Peyer's patch (tissue), 4 donors: Measurements from ENCODE around the gene GINS3. TPM values are rescaled to one million over a fixed set of nuclear protein-coding genes. Genes with fewer than 3 reads are reported as not detected.

Experiments used
- DNase-seq, 3 donors: peaks; one replicate each; pipeline ENCODE4 v3.0.0-alpha.2; 2017 to 2019
- H3K27ac ChIP-seq, 4 donors: fragments of 200-600 bp; sonication (generic); one replicate each; pipeline ENCODE4 v1.5.1; 2016 to 2019
- H3K27me3 ChIP-seq, 2 donors: fragments of 200-600 bp; sonication (generic); one replicate each; pipeline ENCODE4 v1.5.1; 2019
- H3K36me3 ChIP-seq, 3 donors: fragments of 200-600 bp; sonication (generic); one replicate each; pipeline ENCODE4 v1.5.1; 2016 to 2019
- H3K4me1 ChIP-seq, 4 donors: fragments of 200-600 bp; sonication (generic); one replicate each; pipeline ENCODE4 v1.5.1; 2016 to 2019
- H3K4me3 ChIP-seq, 4 donors: fragments of 200-600 bp; sonication (generic); 1 replicate in 3 of 4; 2 replicates in 1 of 4; pipeline ENCODE4 v1.5.1; 2016 to 2019; ENCODE audit warnings: mild to moderate bottlenecking in 1 of 4
- H3K9me3 ChIP-seq, 4 donors: fragments of 200-600 bp; sonication (generic); one replicate each; pipeline ENCODE4 v1.5.1; 2016 to 2019; ENCODE audit warnings: mild to moderate bottlenecking in 1 of 4
- POLR2A ChIP-seq, 2 donors: fragments of 450-650 bp; IDR thresholded peaks; one replicate each; pipeline ENCODE4 v1.5.1; 2017; ENCODE audit warnings: antibody characterized with exemption in 2 of 2, mild to moderate bottlenecking in 2 of 2, moderate library complexity in 2 of 2
- total RNA-seq, 4 donors: library from RNA; depleted of rRNA; stranded (reverse); fragments of >200 nt; gene quantifications; one replicate each; pipeline ENCODE4 v1.1.0, GENCODE V29; 2016
- TF ChIP-seq, protein P1 (sequence below), 6 experiments: fragments of 450-650 bp in 4 of 6; fragments of 200-600 bp in 2 of 6; sonication (generic) in 1 of 6; IDR thresholded peaks; one replicate each; pipeline ENCODE4 v1.5.1; 2017 to 2019; ENCODE audit warnings: antibody characterized with exemption in 6 of 6, mild to moderate bottlenecking in 3 of 6, moderate library complexity in 1 of 6

Gene GINS3
- total RNA-seq, 4 donors from 2014 or later: 1.3 to 4.1 (median 1.9) TPM

DNA sequence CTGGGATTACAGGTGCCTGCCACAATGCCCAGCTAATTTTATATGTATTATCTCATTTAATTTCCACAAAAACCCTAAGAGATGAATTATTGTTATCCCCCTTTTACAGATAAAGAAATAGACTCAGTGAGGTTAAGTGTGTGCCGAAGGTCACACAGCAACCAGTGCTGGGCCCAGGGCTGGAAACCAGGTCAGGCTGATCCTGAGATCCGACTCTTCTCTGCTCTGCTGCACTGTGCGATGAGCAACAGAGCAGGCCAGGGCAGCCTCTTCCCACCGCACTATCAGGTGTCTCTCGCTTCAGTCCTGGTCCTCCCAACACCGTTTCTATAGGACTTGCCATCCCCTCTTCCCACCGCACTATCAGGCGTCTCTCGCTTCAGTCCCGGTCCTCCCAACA lies 24.8 kb downstream of the GINS3 start:
- Histone ChIP-seq H3K36me3 (no peaks in the 10 kb centered on the region), H3K4me3 (no peak overlapping the region), H3K9me3 (no peaks in the 10 kb centered on the region), H3K4me1 (no peaks in the 10 kb centered on the region), H3K27ac (no peak overlapping the region), H3K27me3 (no peaks in the 10 kb centered on the region)
- no peak for TF ChIP-seq POLR2A (IDR thresholded peaks at IDR 0.05)
- TF ChIP-seq, protein P1, sequence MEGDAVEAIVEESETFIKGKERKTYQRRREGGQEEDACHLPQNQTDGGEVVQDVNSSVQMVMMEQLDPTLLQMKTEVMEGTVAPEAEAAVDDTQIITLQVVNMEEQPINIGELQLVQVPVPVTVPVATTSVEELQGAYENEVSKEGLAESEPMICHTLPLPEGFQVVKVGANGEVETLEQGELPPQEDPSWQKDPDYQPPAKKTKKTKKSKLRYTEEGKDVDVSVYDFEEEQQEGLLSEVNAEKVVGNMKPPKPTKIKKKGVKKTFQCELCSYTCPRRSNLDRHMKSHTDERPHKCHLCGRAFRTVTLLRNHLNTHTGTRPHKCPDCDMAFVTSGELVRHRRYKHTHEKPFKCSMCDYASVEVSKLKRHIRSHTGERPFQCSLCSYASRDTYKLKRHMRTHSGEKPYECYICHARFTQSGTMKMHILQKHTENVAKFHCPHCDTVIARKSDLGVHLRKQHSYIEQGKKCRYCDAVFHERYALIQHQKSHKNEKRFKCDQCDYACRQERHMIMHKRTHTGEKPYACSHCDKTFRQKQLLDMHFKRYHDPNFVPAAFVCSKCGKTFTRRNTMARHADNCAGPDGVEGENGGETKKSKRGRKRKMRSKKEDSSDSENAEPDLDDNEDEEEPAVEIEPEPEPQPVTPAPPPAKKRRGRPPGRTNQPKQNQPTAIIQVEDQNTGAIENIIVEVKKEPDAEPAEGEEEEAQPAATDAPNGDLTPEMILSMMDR (IDR thresholded peaks at IDR 0.05): no peak
- DNase-seq: no peak

DNA sequence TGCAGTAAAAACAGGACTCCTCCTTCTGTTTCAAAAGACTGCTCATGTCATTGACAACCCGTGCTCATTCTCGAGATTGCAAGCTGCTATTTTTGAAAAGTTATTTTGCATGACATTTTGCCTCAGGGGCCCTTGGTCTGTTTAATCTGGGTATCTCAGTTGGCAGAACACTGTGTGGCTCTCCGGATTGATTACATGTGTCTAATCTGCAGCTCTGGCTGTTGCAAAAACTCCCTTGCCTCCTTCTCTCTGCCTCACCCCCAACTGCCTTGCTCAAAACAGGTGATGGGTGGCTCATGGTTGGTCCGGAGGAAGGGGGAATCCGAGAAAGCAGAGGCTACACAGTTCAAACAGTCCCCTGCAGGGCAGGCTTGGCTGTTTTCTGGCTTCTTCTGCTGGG lies 25.3 kb downstream of the GINS3 start:
- no peak for DNase-seq

DNA sequence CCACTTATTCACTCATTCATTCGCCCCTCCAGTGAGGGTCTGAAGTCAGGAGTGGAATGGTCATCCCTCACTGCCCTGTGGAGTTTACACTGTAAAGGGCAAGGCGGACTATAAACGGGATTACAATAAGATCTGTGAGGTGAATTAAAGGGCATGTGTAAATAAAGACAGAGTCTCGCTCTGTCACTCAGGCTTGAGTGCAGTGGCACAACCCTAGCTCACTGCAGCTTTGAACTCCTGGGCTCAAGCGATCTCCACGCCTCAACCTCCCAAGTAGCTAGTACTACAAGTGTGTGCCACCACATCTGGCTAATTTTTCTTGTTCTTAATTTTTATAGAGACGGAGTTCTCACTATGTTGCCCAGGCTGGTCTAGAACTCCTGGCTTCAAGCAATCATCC lies 25.8 kb downstream of the GINS3 start:
- Histone ChIP-seq H3K36me3 (no peaks in the 10 kb centered on the region), H3K27ac (no peak overlapping the region), H3K4me1 (no peaks in the 10 kb centered on the region), H3K4me3 (no peak overlapping the region), H3K9me3 (no peaks in the 10 kb centered on the region), H3K27me3 (no peaks in the 10 kb centered on the region)
- DNase-seq: no peak
- TF ChIP-seq POLR2A (IDR thresholded peaks at IDR 0.05): no peak
- TF ChIP-seq, protein P1 (IDR thresholded peaks at IDR 0.05): no peak

More for the DNA sequence above, 25.3 kb downstream of the GINS3 start:
- no peaks in the 10 kb centered on the region for H3K36me3 ChIP-seq
- H3K9me3 ChIP-seq: no peaks in the 10 kb centered on the region
- no peak overlapping the region for H3K4me3 ChIP-seq
- TF ChIP-seq, protein P1 (IDR thresholded peaks at IDR 0.05): no peak
- TF ChIP-seq POLR2A (IDR thresholded peaks at IDR 0.05): no peak
- no peaks in the 10 kb centered on the region for H3K4me1 ChIP-seq
- no peaks in the 10 kb centered on the region for H3K27me3 ChIP-seq
- no peak overlapping the region for H3K27ac ChIP-seq

DNA sequence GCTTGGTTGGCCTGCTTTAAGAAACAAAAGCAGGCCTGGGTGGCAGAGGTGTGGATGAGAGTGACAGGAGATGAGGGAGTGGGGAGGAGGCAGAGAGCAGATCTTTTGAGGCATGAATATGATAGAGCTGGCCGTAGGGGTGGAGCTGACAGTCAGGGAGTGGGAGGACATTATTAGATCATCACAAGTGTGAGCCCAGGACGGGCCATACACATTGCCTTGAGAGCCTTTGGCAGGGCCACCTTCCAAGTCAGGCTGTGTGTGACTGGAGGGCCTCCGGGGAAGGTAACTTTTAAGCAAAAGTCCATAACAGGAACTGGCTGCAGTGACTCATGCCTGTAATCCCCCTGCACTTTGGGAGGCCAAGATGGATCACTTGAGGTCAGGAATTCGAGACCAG lies 26.3 kb downstream of the GINS3 start:
- no peak for TF ChIP-seq POLR2A (IDR thresholded peaks at IDR 0.05)
- TF ChIP-seq, protein P1 (IDR thresholded peaks at IDR 0.05): no peak
- no peaks in the 10 kb centered on the region for H3K4me1 ChIP-seq
- no peaks in the 10 kb centered on the region for H3K27me3 ChIP-seq
- no peaks in the 10 kb centered on the region for H3K9me3 ChIP-seq
- no peak for DNase-seq
- no peak overlapping the region for H3K4me3 ChIP-seq
- no peaks in the 10 kb centered on the region for H3K36me3 ChIP-seq
- H3K27ac ChIP-seq: no peak overlapping the region

- DNase-seq: no peak
- Histone ChIP-seq H3K4me3 (no peak overlapping the region), H3K27ac (no peak overlapping the region), H3K36me3 (no peaks in the 10 kb centered on the region), H3K9me3 (no peaks in the 10 kb centered on the region), H3K4me1 (no peaks in the 10 kb centered on the region), H3K27me3 (no peaks in the 10 kb centered on the region)
- no peak for TF ChIP-seq POLR2A (IDR thresholded peaks at IDR 0.05)
- TF ChIP-seq, protein P1 (IDR thresholded peaks at IDR 0.05): no peak
Measured at GRCh38 chr16:58419241-58419990, 27.1 kb downstream of the GINS3 start.
